ENCODE data around the gene RABEP2. TPM values are rescaled to one million over a fixed set of nuclear protein-coding genes. Genes with fewer than 3 reads are reported as not detected.

The RABEP2 gene
- total RNA-seq, 4 donors from 2014 or later = 18.9 to 30.2 (median 24.9) TPM

DNA sequence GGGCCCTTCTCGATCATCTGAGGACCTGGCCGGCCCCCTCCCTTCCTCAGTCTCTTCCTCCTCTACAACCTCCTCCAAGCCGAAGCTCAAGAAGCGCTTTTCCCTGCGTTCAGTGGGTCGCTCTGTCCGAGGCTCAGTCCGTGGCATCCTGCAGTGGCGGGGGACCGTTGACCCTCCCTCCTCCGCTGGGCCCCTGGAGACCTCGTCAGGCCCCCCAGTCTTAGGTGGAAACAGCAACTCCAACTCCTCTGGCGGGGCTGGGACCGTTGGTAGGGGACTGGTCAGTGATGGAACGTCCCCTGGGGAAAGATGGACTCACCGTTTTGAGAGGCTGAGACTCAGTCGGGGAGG, 58.6 kb downstream of the RABEP2 start:
- 0 to 72% methylated on average over 1 to 5 of the region's 17 CpGs for WGBS, 2 donors (ENCODE audit: low coverage in 1 of 2)
- ATAC-seq = no peak

DNA sequence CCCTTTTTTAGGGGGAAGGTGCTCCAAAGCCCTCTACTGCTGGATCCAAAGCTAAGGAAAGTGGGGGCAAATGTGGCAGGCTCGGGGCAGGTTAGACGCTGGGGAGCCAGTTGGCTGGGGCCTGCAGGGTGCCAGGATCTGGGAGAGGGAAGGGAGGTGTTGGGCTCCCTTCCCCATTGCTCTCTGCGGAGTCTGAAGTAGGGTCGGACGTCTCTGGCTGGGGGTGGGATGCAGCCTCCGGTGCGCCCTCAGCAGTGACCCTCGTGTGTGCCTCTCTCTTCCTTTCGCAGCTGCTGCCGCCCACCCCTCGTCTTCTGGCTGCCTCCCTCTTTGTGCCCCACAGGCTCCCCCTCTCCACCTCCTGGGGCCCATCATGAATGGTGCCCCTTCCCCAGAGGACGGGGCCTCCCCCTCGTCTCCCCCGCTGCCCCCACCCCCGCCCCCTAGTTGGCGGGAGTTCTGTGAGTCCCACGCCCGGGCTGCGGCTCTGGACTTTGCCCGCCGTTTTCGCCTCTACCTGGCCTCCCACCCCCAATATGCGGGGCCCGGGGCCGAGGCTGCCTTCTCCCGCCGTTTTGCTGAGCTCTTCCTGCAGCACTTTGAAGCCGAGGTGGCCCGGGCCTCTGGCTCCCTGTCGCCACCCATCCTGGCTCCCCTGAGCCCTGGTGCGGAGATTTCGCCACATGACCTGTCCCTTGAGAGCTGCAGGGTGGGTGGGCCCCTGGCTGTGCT, 59.1 kb downstream of the RABEP2 start:
- ATAC-seq = no peak
- Histone ChIP-seq H3K4me3 (no peak overlapping the region), H3K27ac (no peak overlapping the region), H3K4me1 (peaks cover 0 to 44% (median 12%) of the 10 kb centered on the region in 3 donors), H3K36me3 (peaks cover 0 to 51% of the 10 kb centered on the region in 2 donors), H3K27me3 (no peaks in the 10 kb centered on the region), H3K9me3 (no peaks in the 10 kb centered on the region)
- TF ChIP-seq POLR2A (IDR thresholded peaks at IDR 0.05) = no peak
- 71 to 79% methylated on average over 6 to 13 of the region's 32 CpGs for WGBS, 2 donors (ENCODE audit: low coverage in 1 of 2)

More for the DNA sequence above, 58.6 kb downstream of the RABEP2 start:
- Histone ChIP-seq H3K27me3 (no peaks in the 10 kb centered on the region), H3K27ac (no peak overlapping the region), H3K9me3 (no peaks in the 10 kb centered on the region), H3K36me3 (peaks cover 0 to 56% of the 10 kb centered on the region in 2 donors), H3K4me3 (no peak overlapping the region), H3K4me1 (peaks cover 0 to 44% (median 12%) of the 10 kb centered on the region in 3 donors)
- TF ChIP-seq EP300 (IDR thresholded peaks at IDR 0.05) (no peak), POLR2AphosphoS5 (IDR thresholded peaks at IDR 0.05) (no peak), POLR2A (IDR thresholded peaks at IDR 0.05) (no peak)
- TF ChIP-seq, protein P1, sequence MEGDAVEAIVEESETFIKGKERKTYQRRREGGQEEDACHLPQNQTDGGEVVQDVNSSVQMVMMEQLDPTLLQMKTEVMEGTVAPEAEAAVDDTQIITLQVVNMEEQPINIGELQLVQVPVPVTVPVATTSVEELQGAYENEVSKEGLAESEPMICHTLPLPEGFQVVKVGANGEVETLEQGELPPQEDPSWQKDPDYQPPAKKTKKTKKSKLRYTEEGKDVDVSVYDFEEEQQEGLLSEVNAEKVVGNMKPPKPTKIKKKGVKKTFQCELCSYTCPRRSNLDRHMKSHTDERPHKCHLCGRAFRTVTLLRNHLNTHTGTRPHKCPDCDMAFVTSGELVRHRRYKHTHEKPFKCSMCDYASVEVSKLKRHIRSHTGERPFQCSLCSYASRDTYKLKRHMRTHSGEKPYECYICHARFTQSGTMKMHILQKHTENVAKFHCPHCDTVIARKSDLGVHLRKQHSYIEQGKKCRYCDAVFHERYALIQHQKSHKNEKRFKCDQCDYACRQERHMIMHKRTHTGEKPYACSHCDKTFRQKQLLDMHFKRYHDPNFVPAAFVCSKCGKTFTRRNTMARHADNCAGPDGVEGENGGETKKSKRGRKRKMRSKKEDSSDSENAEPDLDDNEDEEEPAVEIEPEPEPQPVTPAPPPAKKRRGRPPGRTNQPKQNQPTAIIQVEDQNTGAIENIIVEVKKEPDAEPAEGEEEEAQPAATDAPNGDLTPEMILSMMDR (IDR thresholded peaks at IDR 0.05) = no peak

DNA sequence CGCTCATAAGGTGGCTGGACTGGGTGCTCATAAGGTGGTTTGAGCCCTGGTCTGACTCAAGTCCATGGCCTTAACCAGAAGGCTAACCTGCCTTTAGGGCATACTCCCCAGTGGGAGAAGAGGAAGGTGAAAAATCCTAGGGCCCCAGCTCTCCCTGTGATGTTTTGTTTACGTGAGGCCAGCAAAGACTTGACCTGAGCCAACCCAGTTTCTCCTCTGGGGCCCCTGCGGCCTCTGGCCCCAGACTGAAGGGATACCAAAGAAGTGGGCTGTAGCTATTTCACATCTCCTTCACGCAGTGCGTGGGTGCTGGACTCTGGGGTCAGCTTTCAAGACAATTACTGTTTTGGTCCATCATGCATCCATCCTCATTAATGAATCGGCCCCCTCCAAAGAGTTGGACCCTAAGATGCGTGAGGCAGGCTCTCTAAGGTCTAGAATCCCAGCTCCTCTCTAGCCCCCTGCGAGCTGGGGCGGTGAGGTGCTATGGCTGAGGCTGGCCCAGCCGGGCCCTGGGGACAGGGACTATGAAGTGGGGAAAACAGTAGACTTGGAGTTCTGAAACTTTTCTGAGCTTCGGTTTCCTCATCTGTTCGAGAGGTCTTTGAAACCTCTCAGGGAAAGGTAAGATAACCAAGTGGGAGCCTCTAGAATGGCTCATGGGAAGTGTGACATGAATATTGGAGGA, 59.9 kb downstream of the RABEP2 start:
- Histone ChIP-seq H3K9me3 (no peaks in the 10 kb centered on the region), H3K27me3 (no peaks in the 10 kb centered on the region), H3K36me3 (peaks cover 0 to 43% of the 10 kb centered on the region in 2 donors), H3K4me3 (peak overlapping the region in 1 of 2 donors; percentile 94), H3K4me1 (peaks cover 0 to 44% (median 12%) of the 10 kb centered on the region in 3 donors), H3K27ac (peak overlapping the region in 2 of 4 donors; percentile 84 to 94)
- ATAC-seq = no peak
- TF ChIP-seq EP300 (IDR thresholded peaks at IDR 0.05) (no peak), POLR2AphosphoS5 (IDR thresholded peaks at IDR 0.05) (no peak)
- TF ChIP-seq, protein P1 (IDR thresholded peaks at IDR 0.05) = no peak
- 71 to 83% methylated on average over 3 to 5 of the region's 12 CpGs for WGBS, 2 donors (ENCODE audit: low coverage in 1 of 2)

DNA sequence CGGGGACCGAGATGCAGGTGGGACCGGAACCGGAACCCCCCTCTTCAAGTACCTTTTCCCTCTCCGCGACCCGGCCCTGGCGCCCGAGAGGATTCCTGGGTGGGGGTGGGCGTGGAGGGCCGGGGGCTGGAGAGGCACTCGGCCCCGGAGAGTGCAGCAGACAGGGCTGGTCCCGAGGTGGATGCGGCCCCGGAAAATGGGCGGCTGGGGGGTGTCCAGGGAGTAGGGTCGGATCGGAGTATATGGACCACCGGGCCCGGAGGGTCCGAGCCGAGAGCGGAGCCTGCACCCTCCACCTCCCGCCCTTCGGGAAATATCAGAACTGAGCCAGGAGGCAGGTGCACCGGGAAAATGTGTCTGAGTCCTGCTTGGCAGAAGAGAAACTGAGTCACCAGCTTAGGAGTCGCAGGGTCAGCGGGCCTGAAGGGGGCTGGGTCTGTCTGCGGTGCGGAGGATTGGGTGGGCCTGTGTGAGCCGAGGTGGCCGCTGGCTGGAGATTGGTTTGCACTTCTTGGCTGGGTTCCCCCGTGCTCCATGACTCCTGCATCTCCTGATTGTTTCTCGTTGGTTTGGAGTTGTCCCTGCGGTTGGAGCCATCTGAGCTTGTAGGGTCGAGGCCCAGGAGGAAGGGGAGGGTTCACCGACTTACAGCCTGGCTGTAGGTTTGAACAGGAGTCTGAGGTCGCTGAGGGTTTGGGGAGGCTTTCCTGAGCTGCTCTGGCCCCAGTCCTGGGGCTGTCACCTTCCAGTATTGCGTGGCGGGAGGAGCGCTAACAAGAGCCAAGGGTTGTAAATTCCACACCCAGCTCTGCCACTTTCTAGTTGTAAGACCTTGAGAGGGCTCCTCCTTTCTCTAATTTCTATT, 60.9 kb downstream of the RABEP2 start:
- 5 to 33% methylated on average over 5 to 11 of the region's 42 CpGs for WGBS, 2 donors (ENCODE audit: low coverage in 1 of 2)
- no peak for TF ChIP-seq POLR2AphosphoS5 (IDR thresholded peaks at IDR 0.05)
- no peak for TF ChIP-seq EP300 (IDR thresholded peaks at IDR 0.05)
- TF ChIP-seq, protein P1 (IDR thresholded peaks at IDR 0.05) = no peak
- TF ChIP-seq POLR2A (IDR thresholded peaks at IDR 0.05) = peak in 1 of 2 donors; percentile 19
- Histone ChIP-seq H3K36me3 (peaks cover 0 to 33% of the 10 kb centered on the region in 2 donors), H3K4me1 (peaks cover 0 to 44% (median 12%) of the 10 kb centered on the region in 3 donors), H3K27me3 (no peaks in the 10 kb centered on the region), H3K9me3 (no peaks in the 10 kb centered on the region), H3K4me3 (peak overlapping the region; percentile 74 to 94), H3K27ac (peak overlapping the region; percentile 83 to 94 (median 87))
- ATAC-seq = peak; percentile 3

DNA sequence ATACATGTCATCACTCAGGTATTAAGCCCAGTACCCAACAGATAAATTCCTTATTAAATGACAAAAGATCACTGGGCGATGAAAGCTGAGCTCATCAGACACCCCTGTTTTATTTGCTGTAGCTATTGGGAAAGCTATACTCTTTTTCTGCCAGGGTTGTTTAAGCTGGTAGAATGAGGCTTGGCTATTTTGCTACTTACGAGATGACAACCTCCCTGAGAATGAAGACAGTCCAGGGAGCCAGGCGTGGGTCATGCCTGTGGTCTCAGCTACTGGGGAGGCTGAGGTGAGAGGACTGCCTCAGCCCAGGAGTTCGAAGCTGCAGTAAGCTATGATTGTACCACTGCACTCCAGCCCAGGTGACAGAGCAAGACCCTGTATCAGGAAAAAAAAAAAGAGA, 65.7 kb downstream of the RABEP2 start:
- Histone ChIP-seq H3K4me3 (no peak overlapping the region), H3K4me1 (peaks cover 0 to 29% (median under 1%) of the 10 kb centered on the region in 3 donors), H3K9me3 (no peaks in the 10 kb centered on the region), H3K27ac (peak overlapping the region in 3 of 4 donors; percentile 67 to 78 (median 71)), H3K27me3 (no peaks in the 10 kb centered on the region), H3K36me3 (no peaks in the 10 kb centered on the region)
- 67 to 68% methylated on average over 1 to 3 of the region's 4 CpGs for WGBS, 2 donors (ENCODE audit: low coverage in 1 of 2)
- no peak for ATAC-seq
- TF ChIP-seq EP300 (IDR thresholded peaks at IDR 0.05) (no peak), POLR2AphosphoS5 (IDR thresholded peaks at IDR 0.05) (no peak), POLR2A (IDR thresholded peaks at IDR 0.05) (no peak)
- TF ChIP-seq, protein P1 (IDR thresholded peaks at IDR 0.05) = no peak

Data from gastroesophageal sphincter (tissue), 4 donors.